GM21360 (cell line): ENCODE measurements around the gene SRPK2.

Experiments used
- ATAC-seq: cut with Tn5 transposase; IDR thresholded peaks from one replicate; pipeline ENCODE4 v1.9.1; 2021; ENCODE audit warnings: mild to moderate bottlenecking, moderate library complexity; ENCODE audit not compliant: unreplicated experiment

The SRPK2 gene

DNA sequence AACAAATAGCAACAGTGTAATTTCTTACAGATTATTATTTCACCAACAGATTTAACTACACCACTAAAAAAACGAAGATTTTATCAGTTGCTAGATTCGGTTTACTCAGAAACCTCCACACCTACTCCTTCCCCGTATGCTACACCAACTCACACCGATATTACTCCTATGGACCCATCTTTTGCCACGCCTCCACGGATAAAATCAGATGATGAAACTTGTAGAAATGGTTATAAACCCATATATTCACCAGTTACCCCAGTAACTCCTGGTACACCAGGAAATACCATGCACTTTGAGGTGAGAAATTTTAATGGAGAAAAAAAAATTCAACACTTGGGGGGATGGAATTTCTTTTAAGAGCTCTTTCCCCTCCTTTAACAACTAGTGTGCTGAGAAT lies 282.2 kb downstream of the SRPK2 start:
- ATAC-seq, result no peak

DNA sequence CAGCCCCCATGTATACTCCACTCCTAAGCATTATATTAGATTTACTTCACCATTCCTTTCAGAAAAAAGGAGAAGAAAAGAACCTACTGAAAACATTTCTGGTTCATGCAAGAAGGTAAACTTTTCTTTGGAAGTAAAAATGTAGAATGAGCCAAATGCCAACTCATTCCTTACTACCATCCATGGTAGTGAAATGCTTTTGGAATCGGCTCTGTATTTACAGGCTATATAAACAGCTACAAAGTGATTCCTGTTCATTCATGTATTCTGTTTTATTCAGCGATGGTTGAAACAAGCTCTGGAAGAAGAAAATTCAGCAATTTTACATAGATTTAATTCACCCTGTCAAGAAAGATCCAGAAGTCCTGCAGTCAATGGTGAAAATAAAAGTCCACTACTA lies 283.1 kb downstream of the SRPK2 start:
- ATAC-seq, result no peak

DNA sequence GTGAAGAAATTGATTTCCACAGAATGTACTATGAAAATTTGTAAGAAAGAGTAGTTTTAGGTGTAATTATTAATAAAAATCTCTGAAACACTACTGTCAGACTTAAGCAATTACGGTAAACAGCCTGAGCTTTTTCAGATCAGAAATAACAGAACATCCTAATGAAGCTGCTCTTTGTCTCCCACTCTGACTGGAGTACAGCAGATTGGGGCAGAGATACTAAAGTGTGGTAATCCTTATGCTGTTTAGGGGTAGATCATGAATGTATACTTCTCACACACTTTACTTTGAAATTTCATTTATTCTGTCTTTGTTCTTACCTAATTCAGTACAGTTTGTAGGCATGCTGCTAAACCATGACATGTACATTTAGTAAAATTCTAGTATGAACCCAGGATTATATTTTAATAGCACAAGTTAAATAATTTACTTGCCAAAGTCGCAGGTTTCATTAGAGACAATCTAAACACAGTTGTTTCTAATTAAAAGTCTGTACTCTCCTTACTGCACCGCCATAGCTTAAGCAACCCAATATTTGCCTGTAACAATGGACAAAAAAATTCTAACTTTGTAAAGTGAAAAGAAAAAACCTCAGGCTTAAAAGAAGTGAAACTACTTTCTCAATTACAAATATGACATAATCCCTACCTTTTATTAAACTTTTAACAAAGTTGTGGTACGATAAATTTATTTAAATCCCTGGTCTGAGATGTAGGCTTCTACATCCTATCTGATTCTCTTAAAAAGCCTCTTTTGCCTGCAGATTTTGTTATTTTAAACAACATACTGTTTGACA lies 286.0 kb downstream of the SRPK2 start:
- no peak for ATAC-seq

DNA sequence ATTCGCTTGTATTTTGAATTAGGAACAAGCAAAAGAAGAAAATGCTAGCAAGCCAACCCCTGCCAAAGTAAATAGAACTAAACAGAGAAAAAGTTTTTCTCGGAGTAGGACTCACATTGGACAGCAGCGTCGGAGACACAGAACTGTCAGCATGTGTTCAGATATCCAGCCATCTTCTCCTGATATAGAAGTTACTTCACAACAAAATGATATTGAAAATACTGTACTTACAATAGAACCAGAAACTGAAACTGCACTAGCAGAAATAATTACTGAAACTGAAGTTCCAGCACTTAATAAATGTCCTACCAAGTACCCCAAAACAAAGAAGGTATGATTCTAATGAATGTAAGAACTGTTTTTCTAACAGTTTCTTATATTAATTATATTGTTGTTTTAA lies 286.9 kb downstream of the SRPK2 start:
- ATAC-seq, result no peak

DNA sequence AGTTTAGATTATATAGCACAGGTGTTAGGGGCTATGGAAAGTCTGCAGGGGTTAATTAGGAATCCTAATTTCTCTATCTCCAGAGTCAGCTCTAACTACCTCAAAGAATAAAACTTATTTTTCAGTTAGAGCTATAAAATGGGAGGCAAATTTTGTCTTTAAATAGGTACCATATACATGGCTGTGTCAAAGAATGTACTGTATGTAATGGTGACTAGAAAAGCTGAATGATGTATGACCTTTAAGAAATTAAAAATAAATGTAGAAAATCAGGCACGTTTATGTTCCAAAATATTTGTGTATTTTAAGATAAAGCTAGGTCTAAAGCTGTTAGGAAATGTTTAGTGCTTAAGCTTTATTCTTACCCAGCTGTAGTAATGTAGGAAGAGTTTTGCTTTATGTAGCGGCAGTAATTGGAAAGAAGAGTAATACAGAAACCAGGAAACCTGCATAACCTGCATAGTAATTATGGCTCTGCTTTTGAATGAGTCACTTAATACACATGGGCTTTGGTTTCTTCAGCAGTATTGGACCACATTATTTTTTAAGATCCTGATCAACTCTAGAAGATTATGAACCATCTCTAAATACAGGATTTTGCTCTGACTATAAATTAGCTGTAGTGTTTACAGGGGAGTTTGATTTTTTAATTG lies 289.7 kb downstream of the SRPK2 start:
- peak; percentile 60 for ATAC-seq

DNA sequence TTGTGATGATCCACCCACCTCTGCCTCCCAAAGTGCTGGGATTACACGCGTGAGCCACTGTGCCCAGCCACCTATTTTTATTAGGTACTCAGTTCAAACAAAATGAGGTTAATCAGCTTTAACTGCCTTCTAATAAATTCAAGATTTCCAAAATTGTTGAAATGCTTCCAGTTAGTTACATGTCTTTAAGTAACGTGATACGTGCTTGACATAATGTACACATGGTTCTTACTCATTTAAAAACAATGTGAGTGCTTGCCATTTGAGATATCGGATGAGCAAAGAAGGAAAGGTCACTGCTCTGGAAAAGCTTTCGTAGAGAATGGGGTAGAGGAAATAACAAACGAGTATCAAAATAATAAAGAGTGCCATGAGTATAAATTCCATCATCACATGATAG lies 291.1 kb downstream of the SRPK2 start:
- no peak for ATAC-seq

DNA sequence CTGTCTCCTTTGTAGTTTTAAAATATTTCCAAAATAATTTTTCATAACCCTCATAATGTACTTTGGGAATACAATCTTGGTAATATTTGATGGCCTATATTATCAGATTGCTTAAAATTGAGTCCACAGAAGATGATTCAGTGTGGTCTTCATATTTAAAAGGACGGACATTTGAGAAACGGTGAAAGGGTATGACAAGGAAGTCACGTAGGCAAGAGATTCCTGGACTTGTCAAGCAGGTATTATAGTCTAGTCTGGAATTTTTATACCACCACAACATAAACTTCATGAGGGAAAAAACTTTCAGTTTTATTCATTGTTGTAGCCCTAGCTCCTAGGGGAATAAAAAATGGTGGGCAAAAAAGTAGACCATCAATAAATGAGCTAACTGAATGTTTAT lies 292.4 kb downstream of the SRPK2 start:
- no peak for ATAC-seq

DNA sequence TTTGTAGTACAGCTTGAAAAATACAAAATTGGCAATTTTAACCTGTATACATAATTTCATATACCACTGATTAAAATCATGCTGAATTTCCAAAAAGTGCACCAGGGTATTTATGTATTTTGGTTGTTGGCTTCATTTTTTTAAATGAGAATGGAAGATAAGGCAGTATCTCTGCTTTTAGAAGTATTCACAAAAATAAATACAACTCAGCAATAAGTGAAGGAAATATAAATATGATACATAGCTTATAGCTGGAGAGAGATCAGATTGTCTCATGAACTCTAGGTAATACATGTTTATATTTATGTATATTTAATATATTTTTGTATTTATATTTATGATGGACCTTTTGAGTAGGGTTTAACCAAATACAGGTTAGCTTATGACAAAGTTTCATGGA lies 293.8 kb downstream of the SRPK2 start:
- ATAC-seq, result no peak

DNA sequence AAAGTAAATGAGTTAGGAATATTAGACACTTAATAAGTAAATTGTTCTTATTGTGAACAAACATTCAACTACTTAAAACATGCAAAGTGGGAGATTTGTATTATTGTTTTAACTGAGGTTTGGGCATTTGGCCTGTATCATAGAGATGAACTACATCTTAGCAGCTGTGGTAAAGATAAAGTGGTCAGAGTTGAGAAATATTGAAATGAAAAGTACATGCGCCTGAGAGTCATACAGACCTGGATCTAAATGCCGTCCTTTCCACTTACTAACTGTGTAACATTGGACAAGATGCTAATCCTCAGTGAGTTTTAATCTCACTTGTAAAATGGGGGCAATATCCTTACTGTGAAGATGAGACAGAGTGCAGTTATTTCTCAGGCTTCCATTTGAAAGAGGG lies 300.3 kb downstream of the SRPK2 start:
- no peak for ATAC-seq

DNA sequence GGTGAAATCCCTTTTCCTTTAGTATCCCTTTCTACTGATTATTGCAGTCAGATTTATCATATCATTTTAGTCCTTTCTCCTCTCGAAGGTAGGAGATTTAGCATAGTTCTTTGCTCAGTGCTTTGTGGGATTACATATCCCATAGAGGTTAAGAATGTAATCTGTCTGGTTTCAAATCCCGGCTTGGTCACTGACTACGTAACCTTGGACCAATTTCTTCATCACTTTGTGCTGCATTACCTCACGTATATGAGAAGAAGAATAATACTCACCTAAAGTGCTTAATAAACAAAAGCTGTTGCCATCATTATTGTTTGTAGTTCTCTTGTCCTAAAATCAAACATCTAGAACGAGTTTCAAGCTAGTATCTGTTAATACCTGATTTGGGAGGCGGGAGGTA lies 300.7 kb downstream of the SRPK2 start:
- no peak for ATAC-seq

DNA sequence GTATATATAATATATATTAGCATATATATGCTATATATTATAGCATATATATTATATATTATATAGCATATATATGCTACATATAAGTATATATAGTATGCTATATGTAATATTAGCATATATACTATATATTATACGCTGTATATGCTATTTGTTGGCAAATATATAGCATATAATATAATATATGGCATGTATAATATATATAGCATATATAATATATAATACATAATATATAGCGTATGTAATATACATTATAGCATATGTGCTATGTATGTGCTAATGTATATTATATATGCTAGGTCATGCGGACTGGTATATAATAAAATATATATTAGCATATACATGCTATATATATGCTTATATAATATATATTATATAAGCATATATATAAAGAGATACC lies 301.9 kb downstream of the SRPK2 start:
- ATAC-seq, result no peak

DNA sequence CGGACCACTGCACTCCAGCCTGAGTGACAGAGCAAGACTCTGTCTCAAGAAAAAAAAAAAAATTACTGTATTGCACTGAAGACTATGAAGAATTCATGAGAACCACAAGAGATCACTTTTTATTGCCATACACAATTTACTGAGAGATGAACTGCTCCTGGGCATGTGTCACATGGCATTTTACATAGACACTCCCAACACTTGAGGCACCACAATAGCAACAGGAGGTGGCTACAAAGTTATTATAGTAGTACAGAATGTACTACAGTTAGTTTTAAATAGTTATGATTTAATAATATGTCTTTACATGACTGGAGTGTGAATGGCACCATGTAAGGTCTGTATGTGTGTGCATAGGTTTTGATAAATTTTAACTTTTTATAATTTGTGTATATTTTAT lies 304.1 kb downstream of the SRPK2 start:
- no peak for ATAC-seq

DNA sequence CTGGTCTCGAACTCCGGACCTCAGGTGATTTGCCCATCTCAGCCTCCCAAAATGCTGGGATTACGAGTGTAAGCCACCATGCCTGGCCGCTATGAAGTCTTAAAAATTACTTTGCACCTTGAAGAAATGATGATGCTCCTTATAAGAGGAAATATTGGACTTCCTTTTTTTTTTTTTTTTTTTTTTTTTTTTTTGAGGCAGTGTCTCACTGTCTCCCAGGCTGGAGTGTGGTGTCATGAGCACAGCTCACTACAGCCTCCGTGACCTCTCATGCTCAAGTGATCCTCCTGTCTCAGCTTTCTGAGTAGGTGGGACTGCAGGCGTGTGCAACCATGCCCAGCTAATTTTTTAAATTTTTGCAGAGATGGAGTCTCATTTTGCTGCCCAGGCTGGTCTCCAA lies 309.4 kb downstream of the SRPK2 start:
- no peak for ATAC-seq

DNA sequence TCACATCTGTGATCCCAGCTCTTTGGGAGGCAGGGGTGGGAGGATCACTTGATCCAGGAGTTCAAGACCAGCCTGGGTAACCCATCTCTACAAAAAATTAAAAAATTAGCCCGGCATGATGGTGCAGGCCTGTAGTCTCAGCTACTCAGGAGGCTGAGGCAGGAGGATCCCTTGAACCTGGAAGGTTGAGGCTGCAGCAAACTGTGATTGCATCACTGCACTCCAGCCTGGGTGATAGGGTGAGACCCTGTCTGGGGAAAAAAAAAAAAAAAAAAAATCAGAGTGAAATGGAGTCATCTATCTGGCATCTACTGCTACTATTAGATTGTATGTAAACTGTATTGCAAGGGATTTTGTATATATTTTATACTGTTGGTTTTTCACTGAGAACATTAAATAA lies 315.6 kb downstream of the SRPK2 start:
- ATAC-seq, result no peak

DNA sequence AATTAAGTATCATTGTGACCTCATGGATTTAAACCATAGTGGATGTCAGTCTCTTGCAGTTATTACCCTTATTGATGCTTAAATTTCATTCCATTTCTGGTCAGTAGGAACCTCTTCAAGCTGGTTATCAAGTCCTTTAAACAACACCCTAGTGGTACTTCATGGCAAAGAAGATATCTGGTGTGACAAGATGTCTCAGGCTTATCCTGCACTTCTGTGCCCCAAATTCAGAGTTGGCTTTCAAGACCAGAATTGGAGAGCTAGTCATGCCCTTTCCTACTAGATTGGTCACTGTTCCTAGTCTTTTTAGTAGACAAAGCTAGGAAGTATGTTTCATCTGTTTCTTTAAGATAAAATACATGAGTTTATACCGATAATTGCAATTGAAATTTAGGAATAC lies 319.8 kb downstream of the SRPK2 start:
- ATAC-seq, result no peak

DNA sequence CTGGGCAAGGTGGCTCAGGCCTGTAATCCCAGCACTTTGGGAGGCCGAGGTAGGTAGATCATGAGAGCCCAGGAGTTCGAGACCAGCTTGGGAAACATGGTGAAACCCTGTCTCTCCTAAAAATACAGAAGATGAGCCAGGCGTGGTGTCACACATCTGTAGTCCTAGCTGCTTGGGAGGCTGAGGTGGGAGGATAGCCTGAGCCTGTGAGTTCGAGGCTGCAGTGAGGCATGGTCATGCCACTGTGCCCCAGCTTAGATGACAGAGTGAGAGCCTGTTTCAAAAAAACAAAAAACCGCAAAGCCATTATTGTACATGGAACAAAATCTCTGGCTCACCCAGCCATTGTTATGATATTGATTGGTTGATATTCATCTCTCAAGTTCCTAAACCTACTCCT lies 321.0 kb downstream of the SRPK2 start:
- ATAC-seq, result no peak
